SK-N-MC (cell line): ENCODE results near the gene PEX14.

ENCODE experiments used
- EZH2 ChIP-seq: fragments of 200-600 bp; sonication (generic); IDR thresholded peaks from one replicate; pipeline ENCODE4 v1.6.1; 2017; ENCODE audit warnings: antibody characterized with exemption
- POLR2AphosphoS5 ChIP-seq: IDR thresholded peaks from 2 replicates; pipeline ENCODE4 v1.6.1; 2012; ENCODE audit warnings: mild to moderate bottlenecking, low read depth, low read length, borderline replicate concordance

- TF ChIP-seq EZH2 (no peak), POLR2AphosphoS5 (no peak)
Observed at GRCh38 chr1:10521537-10522157, 46.9 kb downstream of the PEX14 start.
